AG04449 (cell line): ENCODE results near the gene CFL2.

Experiments
- CTCF ChIA-PET: fragments of 350-600 bp; formaldehyde crosslinking; extraction: SDS; loops from one replicate; lab custom pipeline; 2021; ENCODE audit warnings: antibody characterized with exemption; lab: Yijun Ruan, JAX
- POLR2A ChIA-PET: fragments of 400-600, 350-600 bp; formaldehyde crosslinking; extraction: SDS; loops from one replicate; lab custom pipeline; 2020; ENCODE audit warnings: antibody characterized with exemption, inconsistent platforms; lab: Yijun Ruan, JAX
- DNase-seq: peaks from one replicate; pipeline ENCODE4 v3.0.0-alpha.2; 2010; ENCODE audit warnings: low read depth, low spot score
- H3K4me3 ChIP-seq: 2 replicates; pipeline ENCODE4 v1.5.1; 2011; ENCODE audit warnings: low read depth, mild to moderate bottlenecking, control low read depth, low read length
- CTCF ChIP-seq: IDR thresholded peaks from one replicate; pipeline ENCODE4 v1.5.1; 2011; ENCODE audit warnings: mild to moderate bottlenecking, moderate library complexity, low read length, control low read depth, inconsistent platforms; ENCODE audit not compliant: insufficient read depth; ENCODE audit errors: missing control alignments

The CFL2 gene

GRCh38 chr14:34682787-34683321, 31.5 kb downstream of the CFL2 start:
- POLR2A ChIA-PET = no interaction called here
- CTCF ChIA-PET = interaction anchor here (1.5 kb wide), 1 partner anchor 10 kb away, joined by 11 read pairs; no protein-coding TSS in a partner anchor
- DNase-seq = no peak
- H3K4me3 ChIP-seq = no peak overlapping the region
- TF ChIP-seq CTCF = no peak

GRCh38 chr14:34680806-34681479, 33.5 kb downstream of the CFL2 start:
- DNase-seq = no peak
- no peak overlapping the region for H3K4me3 ChIP-seq
- no peak for TF ChIP-seq CTCF
- POLR2A ChIA-PET = no interaction called here
- CTCF ChIA-PET = interaction anchor here (0.8 to 1.7 kb wide), 3 partner anchors 8 to 129 kb away, joined by 3 to 9 read pairs (median 3); no protein-coding TSS in a partner anchor

- ChIA-PET POLR2A (no interaction called here), CTCF (interaction anchor here (1.0 to 1.3 kb wide), 2 partner anchors 9 to 744 kb away, joined by 3 read pairs; no protein-coding TSS in a partner anchor)
- DNase-seq = no peak
- TF ChIP-seq CTCF = no peak
- no peak overlapping the region for H3K4me3 ChIP-seq
These were observed 35.7 kb downstream of the CFL2 start for GRCh38 chr14:34678735-34679134.

GRCh38 chr14:34678306-34678705, 36.1 kb downstream of the CFL2 start:
- no peak for TF ChIP-seq CTCF
- no peak for DNase-seq
- H3K4me3 ChIP-seq = no peak overlapping the region
- CTCF ChIA-PET = no interaction called here
- POLR2A ChIA-PET = interaction anchor here (0.6 kb wide), 1 partner anchor 52 kb away, joined by 4 read pairs; no protein-coding TSS in a partner anchor

- no peak for TF ChIP-seq CTCF
- CTCF ChIA-PET = interaction anchor here (1.0 to 1.3 kb wide), 3 partner anchors 14 to 304 kb away, joined by 3 read pairs; no protein-coding TSS in a partner anchor
- no peak for DNase-seq
- POLR2A ChIA-PET = no interaction called here
- H3K4me3 ChIP-seq = no peak overlapping the region
These were observed 37.7 kb downstream of the CFL2 start for GRCh38 chr14:34676516-34677211.

- ChIA-PET CTCF (interaction anchor here (1.0 to 6.2 kb wide), 20 partner anchors 8 to 367 kb away, joined by 3 to 111 read pairs (median 8); partner anchors contain the start of gene CFL2), POLR2A (no interaction called here)
- H3K4me3 ChIP-seq = no peak overlapping the region
- DNase-seq = no peak
- no peak for TF ChIP-seq CTCF
These were observed 40.7 kb downstream of the CFL2 start for GRCh38 chr14:34673702-34674101.
